ENCODE measurements around the gene PRCP.

Gene PRCP

DNA sequence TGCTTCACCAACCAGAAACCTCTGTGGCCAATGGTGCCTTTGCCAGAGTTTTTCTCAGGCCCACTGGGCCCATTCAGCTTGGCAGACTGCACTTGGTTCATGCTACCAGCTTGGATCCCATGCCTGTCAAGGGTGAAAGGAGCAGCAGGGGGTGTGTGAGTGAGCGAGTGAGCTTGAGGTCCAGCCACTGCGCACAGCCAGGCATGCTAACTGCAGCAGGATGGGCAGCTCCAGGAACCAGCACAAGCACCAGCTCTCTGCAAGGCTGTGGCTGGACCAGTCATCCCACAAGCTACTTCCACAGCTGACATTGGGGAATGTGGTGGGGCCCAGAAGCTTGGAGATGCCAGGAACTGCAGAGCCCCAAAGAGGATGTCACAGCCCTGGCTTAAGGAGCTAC, 42.1 kb upstream of the PRCP start:
- no peaks in the 10 kb centered on the region for H3K27me3 ChIP-seq (ENCODE audit: insufficient read depth, poor library complexity, severe bottlenecking)
- no peak overlapping the region for H3K27ac ChIP-seq (ENCODE audit: poor library complexity, severe bottlenecking)
- no peaks in the 10 kb centered on the region for H3K4me1 ChIP-seq (ENCODE audit: insufficient read depth, poor library complexity, severe bottlenecking)
- no peak for TF ChIP-seq CTCF (IDR thresholded peaks at IDR 0.05; ENCODE audit: poor library complexity, severe bottlenecking)
- no peaks in the 10 kb centered on the region for H3K36me3 ChIP-seq (ENCODE audit: low read depth)
- no peaks in the 10 kb centered on the region for H3K9me3 ChIP-seq (ENCODE audit: severe bottlenecking)
- DNase-seq (ENCODE audit: low spot score) (no peak), ATAC-seq (ENCODE audit: low read depth) (no peak)
- H3K4me3 ChIP-seq (ENCODE audit: severe bottlenecking), result no peak overlapping the region

DNA sequence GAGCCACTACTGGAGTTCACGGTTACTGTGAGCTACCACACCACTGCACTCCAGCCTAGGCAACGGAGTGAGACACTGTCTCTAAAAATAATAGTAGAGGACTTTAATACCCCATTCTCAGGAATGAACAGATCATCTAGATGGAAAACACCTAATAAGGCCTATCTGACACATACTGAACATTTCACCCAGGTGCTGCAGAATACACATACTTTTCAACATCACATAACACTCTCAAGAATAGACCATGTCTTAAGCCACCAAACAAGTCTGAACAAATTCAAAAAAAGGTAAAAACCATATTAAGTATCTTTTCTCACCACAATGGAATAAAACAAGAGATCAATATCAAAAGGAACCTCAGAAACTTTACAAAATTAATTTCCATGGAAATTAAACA, 39.2 kb upstream of the PRCP start:
- Histone ChIP-seq H3K4me3 (ENCODE audit: severe bottlenecking) (no peak overlapping the region), H3K27me3 (ENCODE audit: insufficient read depth, poor library complexity, severe bottlenecking) (no peaks in the 10 kb centered on the region), H3K36me3 (ENCODE audit: low read depth) (no peaks in the 10 kb centered on the region), H3K27ac (ENCODE audit: poor library complexity, severe bottlenecking) (no peak overlapping the region), H3K4me1 (ENCODE audit: insufficient read depth, poor library complexity, severe bottlenecking) (no peaks in the 10 kb centered on the region), H3K9me3 (ENCODE audit: severe bottlenecking) (no peaks in the 10 kb centered on the region)
- ATAC-seq (ENCODE audit: low read depth), result no peak
- no peak for TF ChIP-seq CTCF (IDR thresholded peaks at IDR 0.05; ENCODE audit: poor library complexity, severe bottlenecking)
- no peak for DNase-seq (ENCODE audit: low spot score)

DNA sequence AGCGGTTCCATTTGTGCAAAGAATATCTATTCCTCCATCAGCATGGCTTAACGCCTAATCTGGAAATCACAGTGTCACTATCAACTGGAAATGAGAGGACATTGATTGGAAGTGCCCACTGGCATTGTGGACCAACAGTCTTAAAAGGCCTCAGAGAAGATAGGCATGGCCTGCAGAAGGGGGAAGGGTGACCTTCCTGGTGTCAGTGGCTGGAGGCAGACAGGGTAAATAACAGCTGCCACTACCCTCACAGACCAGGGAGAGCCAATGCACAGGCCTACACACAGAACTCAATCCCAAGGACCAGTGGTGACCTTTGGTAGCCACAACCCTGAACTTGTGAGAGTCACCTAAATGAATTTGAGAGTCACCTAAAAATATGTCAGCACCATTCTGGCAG, 37.3 kb upstream of the PRCP start:
- ATAC-seq (ENCODE audit: low read depth) (no peak), DNase-seq (ENCODE audit: low spot score) (no peak)
- no peak overlapping the region for H3K27ac ChIP-seq (ENCODE audit: poor library complexity, severe bottlenecking)
- no peaks in the 10 kb centered on the region for H3K9me3 ChIP-seq (ENCODE audit: severe bottlenecking)
- peaks cover 9% of the 10 kb centered on the region; the same call in 1 of the 2 replicates for H3K36me3 ChIP-seq (ENCODE audit: low read depth)
- H3K27me3 ChIP-seq (ENCODE audit: insufficient read depth, poor library complexity, severe bottlenecking), result no peaks in the 10 kb centered on the region
- TF ChIP-seq CTCF (IDR thresholded peaks at IDR 0.05; ENCODE audit: poor library complexity, severe bottlenecking), result no peak
- H3K4me1 ChIP-seq (ENCODE audit: insufficient read depth, poor library complexity, severe bottlenecking), result no peaks in the 10 kb centered on the region
- H3K4me3 ChIP-seq (ENCODE audit: severe bottlenecking), result no peak overlapping the region

DNA sequence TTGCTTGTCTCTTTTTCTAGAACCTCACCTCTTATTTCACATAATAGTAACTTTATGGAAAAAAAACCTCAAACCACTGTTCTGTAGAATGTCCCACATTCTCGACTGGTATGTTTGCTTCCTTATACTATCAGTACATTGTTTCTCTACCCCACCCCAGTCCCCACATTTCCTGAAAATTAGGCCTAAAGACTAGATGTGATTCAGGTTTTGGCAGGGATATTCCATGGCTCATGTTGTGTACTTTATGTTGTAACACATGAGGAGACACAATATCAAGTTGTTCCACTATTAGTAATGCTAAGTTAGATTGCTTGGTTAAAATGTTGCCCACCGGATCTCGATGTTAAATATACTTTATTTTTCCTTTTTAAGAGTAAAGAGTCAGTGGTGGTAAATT, 36.0 kb upstream of the PRCP start:
- H3K4me3 ChIP-seq (ENCODE audit: severe bottlenecking), result no peak overlapping the region
- no peaks in the 10 kb centered on the region for H3K4me1 ChIP-seq (ENCODE audit: insufficient read depth, poor library complexity, severe bottlenecking)
- H3K27ac ChIP-seq (ENCODE audit: poor library complexity, severe bottlenecking), result no peak overlapping the region
- H3K27me3 ChIP-seq (ENCODE audit: insufficient read depth, poor library complexity, severe bottlenecking), result no peaks in the 10 kb centered on the region
- ATAC-seq (ENCODE audit: low read depth) (no peak), DNase-seq (ENCODE audit: low spot score) (no peak)
- TF ChIP-seq CTCF (IDR thresholded peaks at IDR 0.05; ENCODE audit: poor library complexity, severe bottlenecking), result no peak
- no peaks in the 10 kb centered on the region for H3K9me3 ChIP-seq (ENCODE audit: severe bottlenecking)
- peaks cover 9% of the 10 kb centered on the region; the same call in 1 of the 2 replicates for H3K36me3 ChIP-seq (ENCODE audit: low read depth)

GRCh38 chr11:82932564-82932963, 32.3 kb upstream of the PRCP start:
- DNase-seq (ENCODE audit: low spot score) (no peak), ATAC-seq (ENCODE audit: low read depth) (no peak)
- Histone ChIP-seq H3K9me3 (ENCODE audit: severe bottlenecking) (no peaks in the 10 kb centered on the region), H3K4me3 (ENCODE audit: severe bottlenecking) (no peak overlapping the region), H3K36me3 (ENCODE audit: low read depth) (peaks cover 26% of the 10 kb centered on the region), H3K27me3 (ENCODE audit: insufficient read depth, poor library complexity, severe bottlenecking) (no peaks in the 10 kb centered on the region), H3K4me1 (ENCODE audit: insufficient read depth, poor library complexity, severe bottlenecking) (no peaks in the 10 kb centered on the region), H3K27ac (ENCODE audit: poor library complexity, severe bottlenecking) (no peak overlapping the region)
- TF ChIP-seq CTCF (IDR thresholded peaks at IDR 0.05; ENCODE audit: poor library complexity, severe bottlenecking), result no peak

Data from RWPE2 (cell line).